Gastrocnemius medialis (tissue), 4 donors: ENCODE data around the gene KNDC1.

ENCODE experiments used
- POLR2A ChIP-seq, 2 donors: fragments of 450-650 bp; IDR thresholded peaks; one replicate each; pipeline ENCODE4 v1.6.1; 2017; ENCODE audit warnings: antibody characterized with exemption in 2 of 2, mild to moderate bottlenecking in 2 of 2, moderate library complexity in 2 of 2
- TF ChIP-seq, protein P1 (sequence below), 5 experiments: fragments of 450-650 bp in 3 of 5; fragments of 200-600 bp in 2 of 5; sonication (generic) in 2 of 5; IDR thresholded peaks in 4 of 5; conservative IDR thresholded peaks in 1 of 5; 1 replicate in 4 of 5; 2 replicates in 1 of 5; pipeline ENCODE4 v1.5.1; 2016 to 2019; ENCODE audit warnings: antibody characterized with exemption in 5 of 5, mild to moderate bottlenecking in 3 of 5, moderate library complexity in 3 of 5

DNA sequence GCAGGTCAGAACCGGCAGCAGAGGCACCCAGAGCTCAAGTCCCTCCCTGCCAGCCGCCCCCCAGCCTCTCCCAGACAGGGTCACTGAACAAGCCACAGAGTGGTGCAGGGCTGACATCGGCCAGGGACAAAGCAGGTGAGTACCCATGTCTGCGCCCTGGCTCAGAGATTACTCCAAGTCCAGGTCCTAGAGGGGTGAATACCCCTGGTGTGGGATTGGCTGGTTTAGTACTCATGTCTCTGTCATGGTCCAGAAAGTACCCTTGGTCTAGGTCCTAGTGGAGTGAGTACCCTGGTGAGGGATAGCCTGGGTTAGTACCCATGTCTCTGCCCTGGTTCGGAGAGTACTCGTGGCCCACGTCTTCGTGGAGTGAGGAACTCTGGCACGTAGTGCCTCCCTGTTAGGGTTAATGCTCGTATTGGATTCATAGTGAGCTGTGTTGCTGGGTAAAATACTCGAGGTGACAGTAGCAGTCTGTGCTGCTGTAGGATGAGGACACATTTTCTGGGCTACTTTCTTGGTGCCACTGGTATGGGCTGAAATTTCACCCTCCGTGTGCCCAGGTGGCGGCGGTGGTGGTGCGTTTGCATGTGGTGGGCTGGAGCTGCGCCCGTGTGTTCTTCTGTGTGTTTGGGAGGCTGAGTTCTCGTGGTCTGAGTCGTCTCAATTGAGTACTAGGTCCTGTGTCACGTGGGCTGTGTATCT, 25.5 kb upstream of the KNDC1 start:
- no peak for TF ChIP-seq POLR2A (IDR thresholded peaks at IDR 0.05)
- TF ChIP-seq, protein P1, sequence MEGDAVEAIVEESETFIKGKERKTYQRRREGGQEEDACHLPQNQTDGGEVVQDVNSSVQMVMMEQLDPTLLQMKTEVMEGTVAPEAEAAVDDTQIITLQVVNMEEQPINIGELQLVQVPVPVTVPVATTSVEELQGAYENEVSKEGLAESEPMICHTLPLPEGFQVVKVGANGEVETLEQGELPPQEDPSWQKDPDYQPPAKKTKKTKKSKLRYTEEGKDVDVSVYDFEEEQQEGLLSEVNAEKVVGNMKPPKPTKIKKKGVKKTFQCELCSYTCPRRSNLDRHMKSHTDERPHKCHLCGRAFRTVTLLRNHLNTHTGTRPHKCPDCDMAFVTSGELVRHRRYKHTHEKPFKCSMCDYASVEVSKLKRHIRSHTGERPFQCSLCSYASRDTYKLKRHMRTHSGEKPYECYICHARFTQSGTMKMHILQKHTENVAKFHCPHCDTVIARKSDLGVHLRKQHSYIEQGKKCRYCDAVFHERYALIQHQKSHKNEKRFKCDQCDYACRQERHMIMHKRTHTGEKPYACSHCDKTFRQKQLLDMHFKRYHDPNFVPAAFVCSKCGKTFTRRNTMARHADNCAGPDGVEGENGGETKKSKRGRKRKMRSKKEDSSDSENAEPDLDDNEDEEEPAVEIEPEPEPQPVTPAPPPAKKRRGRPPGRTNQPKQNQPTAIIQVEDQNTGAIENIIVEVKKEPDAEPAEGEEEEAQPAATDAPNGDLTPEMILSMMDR (IDR thresholded peaks at IDR 0.05 in 4 of 5, conservative IDR thresholded peaks at IDR 0.05 in 1 of 5): no peak
